Measurements from ENCODE around the gene NEK2.
"Not testable (repeated sequence)": the region's sequence is repeated elsewhere in the genome, so short reads cannot be mapped to it uniquely, and the experiment has no call there.

The NEK2 gene

GRCh38 chr1:211675230-211676105 is at the start of gene NEK2:
TSS of gene NEK2 (minus strand) at chr1:211675621. CDS start at chr1:211675479, 142 bp downstream.
- DNase-seq (ENCODE audit: low read depth), result peak; percentile 92
- H3K4me3 ChIP-seq (ENCODE audit: control insufficient read depth, low read depth, low read length), result peak within 1 kb of the TSS; percentile 88
- no peak for TF ChIP-seq CTCF (conservative IDR thresholded peaks at IDR 0.05; ENCODE audit: control insufficient read depth, insufficient read depth, low read depth, low read length)

GRCh38 chr1:211724687-211725196 is 49.3 kb upstream of the NEK2 start:
- TF ChIP-seq CTCF (conservative IDR thresholded peaks at IDR 0.05; ENCODE audit: control insufficient read depth, insufficient read depth, low read depth, low read length), result no peak
- peak; percentile 60 for DNase-seq (ENCODE audit: low read depth)
- H3K4me3 ChIP-seq (ENCODE audit: control insufficient read depth, low read depth, low read length), result no peak overlapping the region

DNA sequence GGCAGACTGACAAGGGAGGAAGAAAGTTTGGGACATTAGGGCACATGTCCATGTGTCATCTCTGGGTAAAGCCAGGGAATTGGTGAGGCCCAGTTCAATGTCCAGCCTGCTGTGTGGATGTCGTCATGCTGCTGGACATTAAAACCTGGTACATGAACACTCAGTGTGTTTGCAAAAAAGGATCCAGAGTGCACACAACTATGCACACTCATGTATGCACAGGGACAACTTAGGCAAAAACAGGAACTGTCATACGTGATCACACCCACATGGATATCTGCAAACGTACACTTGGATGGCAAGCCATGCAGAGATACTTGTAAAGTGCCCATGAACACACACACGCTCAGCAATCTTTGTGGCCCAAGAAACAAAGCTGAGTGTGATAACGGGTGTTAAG is 47.9 kb upstream of the NEK2 start:
- TF ChIP-seq CTCF (conservative IDR thresholded peaks at IDR 0.05; ENCODE audit: control insufficient read depth, insufficient read depth, low read depth, low read length), result no peak
- no peak for DNase-seq (ENCODE audit: low read depth)
- H3K4me3 ChIP-seq (ENCODE audit: control insufficient read depth, low read depth, low read length), result no peak overlapping the region

- no peak for DNase-seq (ENCODE audit: low read depth)
Measured at GRCh38 chr1:211722277-211723175, 47.1 kb upstream of the NEK2 start.

DNA sequence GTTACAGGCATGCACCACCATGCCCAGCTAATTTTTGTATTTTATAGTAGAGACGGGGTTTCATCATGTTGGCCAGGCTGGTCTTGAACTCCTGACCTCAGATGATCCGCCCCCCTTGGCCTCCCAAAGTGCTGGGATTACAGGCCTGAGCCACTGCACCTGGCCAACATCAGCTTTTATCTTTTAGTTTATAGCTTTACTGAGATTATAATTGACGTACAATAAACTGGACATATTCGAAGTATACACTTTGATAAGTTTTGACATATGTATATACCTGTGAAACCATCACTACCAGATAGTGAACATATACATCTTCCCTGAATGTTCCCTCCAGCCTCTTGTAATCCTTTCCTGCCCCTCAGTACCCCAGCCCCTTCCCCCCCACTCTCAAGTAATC is 41.1 kb upstream of the NEK2 start:
- H3K4me3 ChIP-seq (ENCODE audit: control insufficient read depth, low read depth, low read length); DNase-seq (ENCODE audit: low read depth): not testable (repeated sequence)

More at GRCh38 chr1:211722277-211723175, 47.1 kb upstream of the NEK2 start:
- no peak overlapping the region for H3K4me3 ChIP-seq (ENCODE audit: control insufficient read depth, low read depth, low read length)
- no peak for TF ChIP-seq CTCF (conservative IDR thresholded peaks at IDR 0.05; ENCODE audit: control insufficient read depth, insufficient read depth, low read depth, low read length)

GRCh38 chr1:211715971-211716370 is 40.5 kb upstream of the NEK2 start:
- no peak for TF ChIP-seq CTCF (conservative IDR thresholded peaks at IDR 0.05; ENCODE audit: control insufficient read depth, insufficient read depth, low read depth, low read length)
- DNase-seq (ENCODE audit: low read depth), result no peak
- H3K4me3 ChIP-seq (ENCODE audit: control insufficient read depth, low read depth, low read length), result no peak overlapping the region

Measured in fibroblast of mammary gland (primary cell).